HG02623 (cell line): ENCODE data around the gene GAGE12J.
"Not testable (repeated sequence)": the region's sequence is repeated elsewhere in the genome, so short reads cannot be mapped to it uniquely, and the experiment has no call there.

Source experiments
- ATAC-seq: cut with Tn5 transposase; IDR thresholded peaks from one replicate; pipeline ENCODE4 v1.9.1; 2021; ENCODE audit warnings: moderate library complexity; ENCODE audit not compliant: unreplicated experiment

GAGE12J gene, protein sequence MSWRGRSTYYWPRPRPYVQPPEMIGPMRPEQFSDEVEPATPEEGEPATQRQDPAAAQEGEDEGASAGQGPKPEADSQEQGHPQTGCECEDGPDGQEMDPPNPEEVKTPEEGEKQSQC

DNA sequence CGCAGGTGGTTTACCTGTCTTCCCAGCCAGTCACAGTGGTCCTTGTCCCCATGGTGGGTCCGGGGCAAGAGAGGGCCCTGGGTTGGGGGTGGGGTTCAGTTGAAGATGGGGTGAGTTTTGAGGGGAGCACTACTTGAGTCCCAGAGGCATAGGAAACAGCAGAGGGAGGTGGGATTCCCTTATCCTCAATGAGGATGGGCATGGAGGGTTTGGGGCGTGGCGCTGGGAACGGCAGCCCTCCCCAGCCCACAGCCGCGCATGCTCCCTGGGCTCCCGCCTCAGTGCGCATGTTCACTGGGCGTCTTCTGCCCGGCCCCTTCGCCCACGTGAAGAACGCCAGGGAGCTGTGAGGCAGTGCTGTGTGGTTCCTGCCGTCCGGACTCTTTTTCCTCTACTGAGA, at the start of gene GAGE12J:
TSS of gene GAGE12J (plus strand) at position 301 of the 400 bp plus-strand sequence. CDS start 1,157 bp downstream, outside the sequence.
- not testable (repeated sequence) for ATAC-seq

DNA sequence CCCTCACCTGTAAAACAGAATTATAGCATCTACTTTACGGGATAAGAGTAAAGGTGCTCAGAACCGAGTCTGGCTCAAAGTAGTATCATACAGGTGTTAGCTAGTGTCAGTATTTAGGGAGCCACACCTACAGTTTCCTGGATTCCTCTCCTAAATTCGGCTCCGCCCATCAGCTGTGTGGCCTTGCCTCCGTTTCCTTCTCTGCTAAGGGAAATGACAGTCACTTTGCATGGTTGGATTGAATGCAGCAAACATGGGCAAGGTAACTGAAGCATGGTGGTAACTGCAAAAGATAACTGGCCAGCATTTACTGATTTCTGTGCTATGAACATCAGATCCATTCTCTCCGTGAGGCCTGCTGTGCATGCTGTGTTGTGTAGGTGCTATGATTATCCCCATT, 49.4 kb upstream of the GAGE12J start:
- no peak for ATAC-seq

DNA sequence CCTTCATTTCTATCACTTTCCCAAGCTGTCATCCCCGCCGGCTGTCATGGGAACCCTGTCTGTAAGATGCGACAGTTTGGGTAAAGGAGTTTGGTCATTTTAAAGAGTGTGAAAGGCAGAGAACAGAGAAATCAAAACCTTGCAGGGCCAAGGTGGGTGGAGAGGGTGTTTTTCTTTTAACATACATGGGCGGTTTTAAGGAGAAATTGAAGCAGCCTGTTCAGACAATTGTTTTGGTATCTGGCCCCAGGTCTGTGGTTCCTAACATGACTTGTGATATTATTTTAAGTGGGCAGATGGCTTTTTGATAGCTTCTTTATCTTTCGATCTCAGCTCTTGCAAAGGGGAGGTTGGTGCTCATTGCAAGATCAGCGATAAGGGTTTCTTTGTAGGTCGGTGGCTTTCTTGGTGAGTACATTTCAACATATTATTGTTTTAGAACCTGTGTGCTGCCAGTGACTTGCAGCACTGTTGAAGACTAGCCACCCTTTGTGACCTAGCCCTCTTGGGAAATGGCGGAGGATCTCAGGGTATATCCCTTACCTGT, 48.6 kb upstream of the GAGE12J start:
- no peak for ATAC-seq

DNA sequence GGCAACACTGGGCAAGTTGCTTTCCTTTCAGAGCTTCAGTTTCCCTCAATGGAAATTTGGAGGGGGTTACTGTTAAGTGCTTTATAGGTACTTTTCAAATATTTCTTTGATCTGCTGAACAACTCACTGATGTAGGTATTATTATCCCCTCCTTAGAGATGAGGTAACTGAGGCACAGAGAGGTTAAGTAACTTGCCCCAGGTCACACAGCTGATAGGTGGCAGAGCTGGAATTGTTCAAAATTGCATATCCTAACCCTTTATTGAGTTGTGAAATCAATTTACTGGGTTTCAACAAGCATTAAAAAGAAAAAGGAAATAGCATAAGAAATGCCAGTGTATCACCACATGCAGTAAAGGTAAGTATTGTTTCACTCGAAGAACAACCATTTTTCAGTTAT, 45.6 kb upstream of the GAGE12J start:
- no peak for ATAC-seq

DNA sequence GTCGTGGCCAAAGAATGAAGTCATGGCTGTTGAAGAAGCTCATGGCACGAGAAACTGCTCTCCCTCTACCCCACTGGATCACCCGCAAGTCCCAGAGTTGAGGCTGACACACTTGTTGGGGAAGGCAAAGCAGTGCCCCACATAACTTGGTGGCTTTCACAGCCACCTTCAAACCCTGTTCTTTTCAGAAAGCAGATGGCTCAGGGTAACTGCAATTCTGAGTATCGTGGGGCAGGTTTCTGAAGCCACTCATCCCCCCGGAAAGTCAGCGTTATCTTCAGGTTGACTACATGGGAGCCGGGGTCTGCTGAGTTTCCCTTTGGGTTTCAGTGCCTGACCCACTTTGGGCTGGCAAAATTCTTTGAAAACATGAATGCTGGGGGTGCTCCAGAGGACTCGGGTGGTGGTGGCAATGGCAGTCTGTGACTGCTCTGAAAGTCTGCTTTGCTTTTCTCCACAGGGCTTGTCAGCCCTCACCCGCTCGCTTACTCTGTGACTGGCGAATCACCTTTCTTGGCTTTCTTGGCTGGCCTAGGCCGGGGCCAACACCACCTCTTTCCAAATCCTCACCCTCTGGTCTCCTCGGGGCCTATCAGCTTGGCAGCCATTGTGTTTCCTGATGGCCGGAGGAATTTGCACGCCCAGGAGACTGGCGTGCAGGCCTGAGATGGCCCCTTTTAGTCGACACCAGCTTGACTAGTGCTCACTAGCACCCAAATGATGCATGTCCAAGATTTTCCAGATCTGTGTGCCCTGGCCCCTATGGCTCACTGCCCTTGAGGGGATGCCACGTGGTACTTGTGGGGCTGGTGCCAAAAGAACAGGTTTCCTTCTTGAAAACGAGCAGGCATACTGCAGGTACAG, 44.9 kb upstream of the GAGE12J start:
- no peak for ATAC-seq

DNA sequence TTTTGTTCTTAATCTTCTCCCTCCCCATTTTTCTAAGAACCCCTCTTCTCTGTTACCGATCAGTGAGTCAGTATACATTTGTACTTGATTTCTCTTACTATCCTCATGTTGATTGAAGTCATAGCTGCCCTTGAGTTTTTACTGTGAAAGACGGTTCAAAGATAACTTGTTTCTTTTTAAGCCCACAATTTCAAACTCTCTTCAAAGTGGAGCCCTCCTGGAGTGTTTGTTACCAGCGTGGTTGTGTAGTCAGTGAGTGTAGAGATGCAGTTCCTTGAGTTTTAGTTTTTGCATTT, 44.4 kb upstream of the GAGE12J start:
- no peak for ATAC-seq

DNA sequence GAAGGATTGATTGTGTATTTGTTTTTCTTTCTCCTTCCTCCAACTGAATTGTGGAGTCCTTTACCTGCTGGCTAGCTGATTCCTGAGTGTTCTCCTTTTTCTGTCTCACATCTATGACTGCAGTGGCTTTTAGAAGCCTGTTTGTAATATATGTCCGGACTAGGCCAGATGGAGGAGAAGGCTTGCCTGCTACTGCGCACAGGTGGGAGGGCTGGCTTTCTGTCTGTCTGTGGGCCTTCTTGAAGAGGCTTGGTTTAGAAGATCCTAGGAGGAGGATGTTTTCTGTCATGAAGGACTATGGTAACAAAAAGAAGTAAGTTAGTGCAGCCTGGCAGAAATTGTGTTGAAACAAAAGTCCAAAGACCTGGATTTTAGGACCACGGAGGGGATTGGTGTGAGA, 43.8 kb upstream of the GAGE12J start:
- ATAC-seq = no peak

DNA sequence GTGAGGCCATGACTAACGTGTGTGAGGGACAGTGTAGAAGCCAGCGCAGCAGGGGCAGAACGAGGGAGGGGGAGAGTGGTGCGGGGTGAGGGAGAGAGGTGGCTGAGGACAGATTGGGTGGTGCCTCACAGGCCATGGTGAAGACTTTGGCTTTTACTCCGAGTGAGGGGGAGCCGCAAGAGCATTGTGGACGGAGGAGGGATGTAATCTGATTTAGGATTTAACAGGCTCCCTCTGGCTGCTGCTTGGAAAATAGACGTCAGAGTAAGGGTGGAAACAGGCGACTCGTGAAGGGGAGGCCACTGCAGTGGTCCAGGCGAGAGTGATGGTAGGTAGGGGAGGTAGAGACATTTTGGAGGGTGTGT, 39.2 kb upstream of the GAGE12J start:
- ATAC-seq = no peak

DNA sequence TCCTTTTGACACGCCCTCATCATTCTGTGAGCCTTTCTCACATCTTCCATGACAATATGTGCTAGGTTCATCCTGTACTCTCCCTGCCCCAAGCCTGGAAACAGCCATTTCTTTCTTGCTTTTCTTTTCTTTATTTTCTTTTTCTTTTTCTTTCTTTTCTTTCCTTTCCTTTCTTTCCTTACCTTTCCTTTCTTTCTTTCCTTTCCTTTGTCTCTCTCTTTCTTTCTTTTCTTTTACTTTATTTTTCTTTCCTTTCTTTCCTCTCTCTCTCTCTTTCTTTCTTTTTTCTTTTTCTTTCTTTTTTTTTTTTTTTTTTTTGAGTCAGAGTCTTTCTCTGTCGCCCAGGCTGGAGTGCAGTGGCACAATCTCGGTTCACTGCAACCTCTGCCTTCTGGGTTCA, 37.6 kb upstream of the GAGE12J start:
- ATAC-seq = no peak

DNA sequence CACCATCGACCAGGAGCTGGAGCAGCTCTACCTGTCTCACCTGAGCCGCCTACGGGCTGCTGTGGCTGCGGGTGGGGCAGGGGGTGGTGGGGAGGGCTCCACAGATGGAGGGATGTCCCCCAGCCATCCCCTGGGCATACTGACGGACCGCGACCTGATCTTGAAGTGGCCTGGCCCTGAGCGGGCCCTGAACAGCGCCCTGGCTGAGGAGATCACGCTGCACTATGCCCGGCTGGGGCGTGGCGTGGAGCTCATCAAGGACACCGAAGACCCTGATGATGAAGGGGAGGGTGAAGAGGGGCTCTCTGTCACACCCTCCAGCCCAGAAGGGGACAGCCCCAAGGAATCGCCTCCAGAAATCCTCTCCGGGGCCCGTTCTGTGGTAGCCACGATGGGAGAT, 35.7 kb upstream of the GAGE12J start:
- no peak for ATAC-seq

DNA sequence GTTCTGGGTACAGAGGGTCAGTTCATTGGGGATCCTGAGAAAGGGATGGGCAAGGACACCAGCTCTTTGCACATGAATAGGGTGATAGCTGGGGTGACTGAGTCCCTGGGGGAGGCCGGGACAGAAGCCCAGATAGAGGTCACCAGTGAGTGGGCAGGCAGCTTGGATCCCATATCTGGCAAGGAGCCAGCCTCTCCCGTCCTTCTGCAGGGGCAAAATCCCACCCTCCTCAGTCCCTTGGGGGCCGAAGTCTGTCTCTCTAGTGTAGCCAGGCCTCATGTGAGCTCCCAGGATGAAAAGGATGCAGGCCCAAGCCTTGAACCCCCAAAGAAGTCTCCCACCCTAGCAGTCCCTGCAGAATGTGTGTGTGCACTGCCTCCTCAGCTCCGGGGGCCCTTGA, 35.3 kb upstream of the GAGE12J start:
- ATAC-seq = no peak

DNA sequence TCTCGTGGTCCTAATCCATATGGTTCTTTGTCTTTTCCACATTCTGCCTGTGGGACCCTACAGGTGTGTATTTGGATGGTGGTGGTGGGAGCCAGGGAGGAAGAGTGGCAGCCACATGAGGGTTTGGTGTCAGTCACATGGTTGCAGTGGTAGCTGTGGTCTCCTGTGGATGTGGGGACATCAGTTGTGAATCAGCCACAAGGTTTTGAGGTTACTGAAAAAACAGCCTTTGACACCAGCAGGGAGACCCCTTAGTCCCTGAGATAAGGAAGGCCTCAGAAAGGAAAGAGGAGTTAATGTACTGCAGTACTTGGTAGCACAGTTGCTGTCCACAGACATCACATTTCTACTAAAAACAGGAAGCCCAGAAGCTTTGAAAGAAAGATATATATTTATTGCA, 34.2 kb upstream of the GAGE12J start:
- no peak for ATAC-seq

DNA sequence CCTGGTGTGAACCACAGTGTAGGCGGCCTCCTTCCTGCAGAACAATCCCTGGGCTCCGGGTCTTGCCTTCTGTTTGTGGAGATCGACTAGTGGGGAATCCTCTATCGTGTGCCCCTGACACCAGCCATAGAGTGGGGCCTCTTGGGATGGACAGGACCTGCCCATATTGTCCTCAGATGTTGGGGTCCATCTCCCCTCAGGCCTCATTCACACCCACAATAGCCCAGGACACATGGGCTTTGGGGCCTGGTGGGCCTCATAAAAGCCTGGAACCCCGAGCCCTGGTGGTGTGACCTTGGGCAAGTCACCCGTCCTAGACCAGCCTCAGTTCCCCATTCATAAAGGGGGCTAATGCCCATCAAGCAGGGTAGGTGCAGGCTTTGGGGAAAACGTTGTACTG, 31.6 kb upstream of the GAGE12J start:
- ATAC-seq = no peak

DNA sequence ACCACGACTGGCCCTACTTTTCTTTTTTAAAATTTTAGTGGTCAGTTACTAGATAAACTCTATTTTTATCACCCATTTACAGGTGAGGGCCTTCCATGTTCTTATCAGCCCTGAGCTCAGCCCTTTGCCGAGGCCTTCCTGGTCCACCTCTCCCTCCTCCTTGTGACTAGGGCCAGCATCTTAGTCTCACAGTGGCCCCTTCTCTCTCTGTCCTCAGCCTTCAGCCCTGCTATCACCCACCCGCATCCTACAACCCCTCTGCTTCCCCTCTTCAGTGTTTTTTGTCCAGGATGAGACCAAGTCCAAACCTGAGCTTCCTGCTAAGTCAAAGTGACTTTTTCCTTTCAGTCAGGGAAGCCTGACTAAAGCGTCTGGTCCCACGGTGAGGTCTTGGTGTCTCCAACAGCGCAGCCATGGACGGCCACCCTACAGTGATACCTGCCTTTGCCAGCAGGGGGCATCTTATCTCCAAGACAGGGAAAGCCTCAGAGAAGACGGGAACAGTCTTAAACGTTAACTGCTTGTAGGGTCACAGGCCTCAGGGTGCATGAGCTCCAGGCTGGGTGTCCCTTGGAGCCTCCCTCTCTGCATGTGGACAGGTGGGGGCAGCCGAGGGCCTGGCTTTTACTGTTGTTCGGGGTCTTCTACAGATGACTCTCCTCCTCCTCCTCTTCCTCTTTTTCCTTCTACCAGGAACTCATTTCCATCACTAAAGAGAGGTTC, 30.1 kb upstream of the GAGE12J start:
- no peak for ATAC-seq

DNA sequence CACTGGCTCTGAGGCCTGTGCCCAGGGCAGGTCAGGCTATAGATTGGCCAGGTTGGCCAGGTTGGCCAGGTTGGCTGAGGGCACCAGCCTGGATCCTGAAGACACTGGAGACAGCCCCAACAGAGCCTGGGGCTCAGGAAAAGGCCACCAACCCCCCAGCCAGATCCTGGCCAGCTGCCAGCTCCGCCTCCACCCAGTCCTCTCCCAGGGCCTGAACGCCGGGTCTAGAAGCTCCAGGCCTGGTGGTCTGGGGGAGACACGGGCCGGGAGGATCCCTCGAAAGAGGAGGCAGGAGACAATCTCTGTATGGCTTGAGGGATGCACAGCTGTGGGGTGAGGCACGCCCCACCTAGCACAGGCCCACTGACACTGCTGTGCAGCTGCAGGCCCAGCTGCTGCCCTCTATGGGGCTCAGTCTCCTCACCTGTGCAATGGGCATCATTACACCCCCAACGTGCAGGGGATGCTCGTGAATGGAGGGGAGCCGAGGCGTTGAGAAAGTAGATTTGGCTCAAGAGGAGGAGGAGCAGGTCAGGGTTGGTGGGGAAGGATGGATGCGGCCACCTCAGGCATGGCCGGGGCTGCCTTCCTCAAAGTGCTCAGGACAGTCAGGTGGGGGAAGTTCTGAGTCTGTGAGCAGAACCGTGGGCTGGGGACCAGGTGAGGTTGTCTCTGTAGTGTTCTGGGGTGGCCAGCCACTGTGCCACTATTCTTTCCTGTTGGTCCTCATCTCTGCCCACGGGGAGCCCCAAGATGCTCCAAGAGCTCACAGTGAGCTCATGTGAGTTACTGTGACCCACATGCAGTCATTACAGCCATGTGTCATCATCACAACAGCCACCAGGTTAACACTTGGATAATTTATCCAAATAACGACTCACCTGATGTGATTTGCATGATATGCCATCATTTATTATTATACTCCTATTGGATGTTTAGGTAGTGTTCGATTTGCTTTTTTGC, 29.2 kb upstream of the GAGE12J start:
- ATAC-seq = no peak

DNA sequence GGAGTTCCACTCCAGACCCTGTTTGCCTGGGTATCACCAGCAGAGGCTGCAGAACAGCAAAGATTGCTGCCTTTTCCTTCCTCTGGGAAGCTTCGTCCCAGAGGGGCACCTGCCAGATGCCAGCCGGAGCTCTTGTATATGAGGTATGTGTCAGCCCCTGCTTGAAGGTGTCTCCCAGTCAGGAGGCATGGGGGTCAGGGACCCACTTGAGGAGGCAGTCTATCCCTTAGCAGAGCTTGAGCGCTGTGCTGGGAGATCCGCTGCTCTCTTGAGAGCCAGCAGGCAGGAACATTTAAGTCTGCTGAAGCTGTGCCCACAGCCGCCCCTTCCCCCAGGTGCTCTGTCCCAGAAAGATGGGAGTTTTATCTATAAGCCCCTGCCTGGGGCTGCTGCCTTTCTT, 22.5 kb upstream of the GAGE12J start:
- not testable (repeated sequence) for ATAC-seq

DNA sequence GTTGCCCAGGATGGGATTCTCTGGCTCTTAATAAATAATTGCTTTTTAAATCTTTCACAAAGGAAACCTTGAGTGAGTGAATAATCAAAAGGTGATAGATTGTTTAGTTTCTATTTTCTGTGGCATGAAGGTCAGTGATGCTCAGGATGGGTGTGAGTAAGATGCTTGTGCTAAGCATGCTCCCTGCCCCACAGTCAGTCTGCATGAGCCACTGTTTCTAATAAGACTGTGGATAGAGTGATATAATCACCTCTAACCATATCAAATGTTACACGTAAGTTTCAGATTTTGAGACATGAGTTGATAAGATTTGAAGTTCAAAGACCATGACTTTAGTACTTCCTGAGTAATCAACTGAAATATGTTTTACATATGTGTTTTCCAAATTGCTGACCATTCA, 21.1 kb upstream of the GAGE12J start:
- ATAC-seq = no peak

DNA sequence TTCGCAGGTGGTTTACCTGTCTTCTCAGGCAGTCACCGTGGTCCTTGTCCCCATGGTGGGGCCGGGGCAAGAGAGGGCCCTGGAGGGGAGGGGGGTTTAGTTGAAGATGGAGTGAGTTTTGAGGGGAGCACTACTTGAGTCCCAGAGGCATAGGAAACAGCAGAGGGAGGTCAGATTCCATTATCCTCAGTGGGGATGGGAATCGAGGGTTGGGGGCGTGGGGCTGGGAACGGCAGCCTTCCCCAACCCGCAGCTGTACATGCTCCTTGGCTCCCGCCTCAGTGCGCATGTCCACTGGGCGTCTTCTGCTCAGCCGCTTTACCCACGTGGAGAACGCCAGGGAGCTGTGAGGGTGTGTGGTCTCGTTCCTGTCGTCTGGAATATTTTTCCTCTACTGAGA, 18.5 kb upstream of the GAGE12J start, which contains the start of gene GAGE10:
TSS of gene GAGE10 (plus strand) at position 301 of the 400 bp plus-strand sequence. CDS start 1,214 bp downstream, outside the sequence.
- no peak for ATAC-seq

DNA sequence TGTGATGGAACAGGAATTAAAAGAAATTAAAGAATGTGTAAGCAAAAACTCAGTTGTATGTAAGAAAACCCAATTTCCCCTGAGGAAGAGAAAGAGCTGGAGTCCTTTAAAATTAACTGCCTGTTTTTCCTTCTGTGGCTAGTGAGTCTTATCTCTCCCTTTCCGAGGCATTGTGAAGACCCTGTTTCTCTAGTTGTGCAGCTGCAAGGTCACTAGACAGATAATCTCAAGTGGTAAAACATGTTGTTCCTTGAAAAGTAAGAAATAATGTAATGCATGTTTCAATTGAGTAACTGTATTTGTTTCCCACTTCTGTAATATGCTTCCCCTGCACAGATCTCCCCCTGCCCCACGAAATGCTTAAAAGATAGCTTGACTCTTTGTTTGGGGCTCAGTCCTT, 14.1 kb upstream of the GAGE12J start:
- not testable (repeated sequence) for ATAC-seq

DNA sequence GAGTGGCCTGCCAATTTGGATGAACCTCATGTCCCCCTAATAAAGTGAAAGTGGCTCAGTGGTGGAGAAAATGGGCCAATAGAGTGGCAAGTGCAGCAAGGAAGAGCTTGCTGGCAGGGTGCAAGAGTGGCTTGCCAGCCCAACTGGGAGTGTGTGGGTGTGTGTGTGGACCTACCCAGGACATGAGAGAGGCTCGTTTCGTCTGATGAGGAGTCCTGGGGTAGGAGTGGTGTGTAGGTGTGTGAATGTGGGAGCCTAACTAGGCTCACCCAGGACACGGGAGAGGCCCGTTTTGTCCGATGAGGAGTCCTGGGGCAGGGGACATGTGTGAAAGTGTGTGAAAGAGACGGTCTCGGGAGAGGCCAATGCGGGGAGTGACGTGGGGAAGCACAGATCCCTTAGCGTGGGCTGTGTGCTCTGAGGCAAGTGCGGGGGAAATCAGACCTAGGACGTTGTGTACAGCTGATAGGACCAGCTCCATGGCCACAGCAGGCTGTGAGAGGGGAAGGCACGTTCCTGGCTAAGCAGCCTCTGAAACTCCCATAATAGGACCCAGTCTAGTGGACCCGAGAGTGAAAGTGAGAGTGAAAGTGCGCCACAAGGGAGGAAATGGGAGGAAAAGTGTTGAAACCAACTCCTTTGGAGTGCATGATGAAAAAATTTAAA, 13.1 kb upstream of the GAGE12J start:
- ATAC-seq = no peak
